ENCODE measurements around the gene EXOSC2.

Gene EXOSC2

DNA sequence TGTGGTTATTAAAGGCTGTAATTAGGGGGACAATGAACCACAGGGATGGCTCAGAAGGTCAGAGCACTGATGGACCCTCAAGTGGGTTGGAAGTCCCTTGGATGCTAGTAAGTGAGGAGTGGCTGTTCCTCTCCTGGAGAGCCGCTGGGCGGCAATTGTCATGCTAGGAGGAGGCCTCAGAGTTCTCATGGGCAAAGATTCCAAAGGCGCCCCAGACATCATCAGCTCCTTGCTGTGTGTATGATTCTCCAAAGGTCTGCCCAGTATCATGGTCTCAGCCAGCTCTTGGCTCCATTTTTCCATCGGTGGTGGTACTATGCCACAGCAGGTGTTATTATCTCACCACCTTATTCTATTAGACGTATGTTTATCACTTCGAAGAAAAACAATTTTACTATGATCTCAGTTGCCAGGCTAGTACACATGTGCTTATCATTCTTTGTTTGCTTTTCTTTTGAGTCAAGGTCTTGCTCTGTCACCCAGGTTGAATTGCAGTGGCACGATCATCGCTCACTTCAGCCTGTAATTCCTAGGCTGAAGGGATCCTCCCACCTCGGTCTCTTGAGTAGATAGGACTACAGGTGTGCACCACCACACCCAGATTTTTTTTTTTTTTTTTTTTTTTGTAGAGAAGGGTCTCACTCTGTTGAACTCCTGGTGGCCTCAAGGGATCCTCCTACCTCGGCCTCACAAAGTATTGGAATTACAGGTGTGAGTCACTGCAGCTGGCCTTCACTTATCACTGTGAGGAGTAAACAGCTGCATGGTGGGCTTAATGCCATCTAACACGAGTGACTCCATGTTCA lies 46.8 kb downstream of the EXOSC2 start:
- DNase-seq = no peak

DNA sequence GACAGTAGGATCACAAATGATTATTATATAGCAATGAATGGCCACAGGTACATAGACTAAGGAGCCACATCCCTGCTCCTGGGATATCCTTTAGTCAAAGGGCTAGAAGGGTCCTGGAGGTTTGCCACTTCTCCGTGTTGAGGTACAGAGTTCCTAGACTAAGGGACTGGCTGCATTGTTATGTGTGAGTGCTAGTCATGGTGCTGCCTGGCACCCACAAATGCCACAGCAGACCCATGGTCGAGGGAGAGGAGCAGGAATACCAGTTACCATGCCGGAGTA lies 47.4 kb downstream of the EXOSC2 start:
- DNase-seq = no peak

DNA sequence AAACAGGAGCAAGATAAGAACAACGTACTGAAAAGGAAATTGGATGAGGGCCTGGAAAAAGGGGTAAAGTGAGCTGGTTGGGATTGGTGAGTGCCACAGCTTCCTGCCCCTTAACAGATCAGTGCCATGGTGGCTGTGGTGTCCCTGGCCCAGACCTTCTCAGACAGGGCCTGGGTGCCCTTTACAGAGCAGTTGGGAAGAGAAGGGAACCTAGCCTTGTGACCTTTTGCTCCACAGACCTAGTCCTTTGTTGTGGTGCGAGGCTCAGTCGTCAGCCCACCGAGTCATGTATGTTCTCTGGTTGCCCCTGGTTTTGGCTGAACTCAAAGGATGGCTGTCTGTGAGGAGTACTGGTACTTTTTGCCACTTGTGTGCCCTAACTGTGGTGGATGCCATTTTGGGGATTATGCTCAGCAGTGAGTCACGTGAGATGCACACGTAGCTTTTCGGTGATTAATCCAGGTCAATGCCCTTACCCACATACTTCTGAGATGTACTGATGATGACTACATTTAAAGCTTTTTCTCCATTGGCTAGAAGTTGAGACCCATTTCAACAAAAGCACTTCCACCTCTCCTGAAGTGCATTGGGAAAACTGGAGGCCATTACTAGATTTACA lies 48.4 kb downstream of the EXOSC2 start:
- DNase-seq = no peak

DNA sequence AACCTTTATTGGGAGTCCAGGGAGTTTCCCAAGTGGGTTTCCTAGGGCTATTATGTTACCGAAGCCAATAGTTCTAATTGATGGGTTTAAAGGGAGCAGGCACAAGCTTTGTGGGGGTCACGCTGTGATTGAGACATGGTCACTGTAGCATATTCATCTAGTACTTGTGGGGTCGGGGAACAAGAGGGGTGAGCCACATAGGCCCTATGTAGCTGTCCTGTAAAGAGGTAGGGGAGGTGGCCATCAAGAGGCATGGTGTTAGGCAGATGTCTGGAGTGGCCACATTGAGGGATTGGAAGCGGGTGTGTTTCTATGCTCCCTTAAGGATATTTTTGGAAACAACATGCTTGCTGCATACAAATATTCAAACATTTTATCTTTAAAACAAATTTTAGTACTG lies 50.1 kb downstream of the EXOSC2 start:
- no peak for DNase-seq

DNA sequence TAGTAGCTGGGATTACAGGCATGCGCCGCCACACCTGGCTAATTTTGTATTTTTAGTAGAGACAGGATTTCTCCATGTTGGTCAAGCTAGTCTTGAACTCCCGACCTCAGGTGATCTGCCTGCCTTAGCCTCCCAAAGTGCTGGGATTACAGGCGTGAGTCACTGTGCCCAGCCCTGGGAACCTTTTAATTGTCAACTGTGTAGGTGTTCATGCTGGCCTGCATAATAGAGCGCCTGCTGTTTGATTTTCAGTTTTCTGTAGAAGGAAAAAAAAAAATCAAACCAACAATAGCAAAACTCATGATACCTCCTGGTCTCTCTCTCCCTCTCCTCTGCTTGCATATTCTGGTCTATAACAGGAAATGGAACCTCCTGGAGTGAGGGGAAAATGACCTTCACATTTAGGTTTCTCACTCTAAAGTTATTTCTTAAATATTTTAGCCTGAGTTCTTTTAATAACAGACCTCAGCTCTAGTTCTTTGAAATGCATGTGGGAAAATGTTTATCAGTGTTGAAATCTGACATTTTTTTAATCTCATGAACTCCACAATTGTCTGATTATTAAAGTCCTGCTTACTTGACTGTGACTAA lies 51.7 kb downstream of the EXOSC2 start:
- DNase-seq = no peak

DNA sequence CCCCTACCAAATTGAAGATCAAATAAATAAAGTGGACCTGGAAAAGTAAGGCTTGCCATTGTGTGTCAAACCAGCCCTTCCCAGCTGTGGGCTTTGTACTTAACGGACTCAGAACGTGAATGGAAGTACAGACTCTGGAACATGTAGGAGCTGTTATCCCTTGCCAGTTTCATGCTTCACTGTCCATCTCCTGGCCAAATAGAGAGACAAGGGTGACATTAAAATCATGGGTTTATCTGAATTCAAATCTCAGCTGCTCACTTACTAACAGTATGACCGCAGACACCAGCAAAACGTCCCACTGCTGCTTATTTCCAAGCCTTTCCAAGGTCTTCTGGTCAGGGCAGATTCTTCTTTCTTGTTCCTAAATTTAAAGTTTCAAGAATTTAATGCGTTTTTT lies 52.2 kb downstream of the EXOSC2 start:
- DNase-seq = no peak

DNA sequence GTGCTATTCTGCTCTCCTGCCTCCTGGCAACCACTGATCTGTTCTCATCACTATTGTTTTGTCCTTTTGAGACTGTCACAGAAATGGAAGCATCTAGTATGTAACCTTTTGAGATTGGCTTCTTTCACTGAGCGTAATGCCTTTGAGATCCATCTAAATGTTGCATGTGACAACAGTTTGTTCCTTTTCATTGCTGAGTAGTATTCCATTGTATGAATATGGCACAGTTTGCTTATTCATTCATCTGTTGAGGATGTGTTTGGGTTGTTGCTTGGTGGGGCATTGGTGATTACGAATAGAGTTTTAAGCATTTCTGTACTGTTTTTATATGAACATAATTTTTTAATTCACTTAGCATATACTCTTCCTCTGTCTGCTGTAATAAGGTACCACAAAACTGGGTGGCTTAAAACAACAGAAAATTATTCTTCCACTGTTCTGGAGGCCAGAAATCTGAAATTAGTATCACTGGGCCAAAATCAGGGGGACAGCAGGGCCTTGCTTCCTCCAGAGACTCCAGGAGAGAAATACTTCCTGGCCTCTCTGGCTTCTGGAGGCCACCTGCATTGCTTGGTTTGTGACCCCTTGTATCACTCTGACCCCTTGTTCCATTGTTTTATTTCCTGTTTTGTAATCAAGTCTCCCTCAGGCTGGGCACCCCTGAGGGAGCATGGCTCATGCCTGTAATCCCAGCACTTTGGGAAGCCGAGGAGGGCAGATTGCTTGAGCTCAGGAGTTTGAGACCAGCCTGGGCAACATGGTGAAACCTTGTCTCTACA lies 53.0 kb downstream of the EXOSC2 start:
- DNase-seq = no peak

DNA sequence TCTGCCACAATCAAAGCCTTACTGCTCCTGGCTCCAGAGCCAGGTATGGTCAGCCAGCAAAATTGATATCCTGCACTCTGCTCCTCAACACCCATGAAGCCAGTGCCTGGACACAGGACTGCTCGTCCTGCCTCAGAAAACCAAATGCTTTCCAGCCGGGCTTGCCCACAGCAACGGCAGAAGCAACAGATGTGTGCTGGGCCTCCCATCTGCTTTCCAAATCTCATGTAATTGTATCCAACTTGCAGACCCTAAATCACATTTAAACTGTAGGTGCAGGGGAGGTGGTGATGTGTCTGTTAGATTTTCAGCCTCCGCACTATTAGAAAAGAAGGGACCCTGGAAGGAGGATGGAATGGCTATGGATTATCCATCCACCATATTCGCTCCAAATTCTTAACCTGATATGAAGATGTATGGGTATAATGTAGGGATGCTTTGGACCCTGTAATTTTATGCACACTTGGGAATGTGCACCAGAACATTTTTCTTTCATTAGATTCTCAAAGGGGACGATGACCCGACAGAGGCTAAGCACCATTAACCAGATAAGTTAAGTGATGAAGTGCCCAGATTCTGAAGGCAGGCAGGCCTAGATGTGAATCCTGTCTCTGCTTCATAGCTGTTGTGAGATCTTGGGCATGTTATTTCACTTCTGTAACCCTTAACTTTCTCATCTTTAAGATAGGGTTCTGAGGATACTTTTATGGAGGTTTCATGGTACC lies 58.2 kb downstream of the EXOSC2 start:
- no peak for DNase-seq
